Memory B cell (primary cell): Measurements from ENCODE around the gene ST8SIA6.
"Not testable (repeated sequence)": the region's sequence is repeated elsewhere in the genome, so short reads cannot be mapped to it uniquely, and the experiment has no call there.

Experiments
- ATAC-seq: fragments of 150-1000 bp; cut with Tn5 transposase; 2 replicates; pipeline ENCODE4 v1.10.0; 2021; ENCODE audit warnings: low read depth, mild to moderate bottlenecking, moderate library complexity
- DNase-seq, 2 donors: peaks; one replicate each; pipeline ENCODE4 v3.0.0; 2022; ENCODE audit warnings: low spot score in 2 of 2
- H3K27ac Mint-ChIP-seq: one replicate; pipeline ENCODE4 v1.8.0; 2022; ENCODE audit warnings: mild to moderate bottlenecking, moderate library complexity, mixed read lengths
- H3K27me3 Mint-ChIP-seq: one replicate; pipeline ENCODE4 v1.8.0; 2022; ENCODE audit warnings: mixed read lengths
- H3K36me3 Mint-ChIP-seq: one replicate; pipeline ENCODE4 v1.8.0; 2022; ENCODE audit warnings: mild to moderate bottlenecking, mixed read lengths
- H3K4me1 Mint-ChIP-seq: one replicate; pipeline ENCODE4 v1.8.0; 2022; ENCODE audit warnings: mixed read lengths
- H3K4me3 Mint-ChIP-seq: one replicate; pipeline ENCODE4 v1.8.0; 2022; ENCODE audit warnings: mild to moderate bottlenecking, moderate library complexity, mixed read lengths
- H3K9me3 Mint-ChIP-seq: one replicate; pipeline ENCODE4 v1.8.0; 2022; ENCODE audit warnings: mixed read lengths

Gene ST8SIA6

GRCh38 chr10:17406036-17406834 is 48.2 kb downstream of the ST8SIA6 start:
- H3K27ac Mint-ChIP-seq = no peak overlapping the region
- DNase-seq (no peak), ATAC-seq (no peak)
- no peaks in the 10 kb centered on the region for H3K36me3 Mint-ChIP-seq
- no peak overlapping the region for H3K4me3 Mint-ChIP-seq
- no peaks in the 10 kb centered on the region for H3K9me3 Mint-ChIP-seq
- H3K27me3 Mint-ChIP-seq = peaks cover 2% of the 10 kb centered on the region
- no peaks in the 10 kb centered on the region for H3K4me1 Mint-ChIP-seq

- ATAC-seq (no peak), DNase-seq (no peak)
- no peak overlapping the region for H3K4me3 Mint-ChIP-seq
- H3K36me3 Mint-ChIP-seq = no peaks in the 10 kb centered on the region
- peaks cover 4% of the 10 kb centered on the region for H3K27me3 Mint-ChIP-seq
- H3K4me1 Mint-ChIP-seq = no peaks in the 10 kb centered on the region
- H3K9me3 Mint-ChIP-seq = no peaks in the 10 kb centered on the region
- no peak overlapping the region for H3K27ac Mint-ChIP-seq
Observed at GRCh38 chr10:17403161-17403560, 51.2 kb downstream of the ST8SIA6 start.

- H3K4me1 Mint-ChIP-seq, DNase-seq, H3K27me3 Mint-ChIP-seq, H3K9me3 Mint-ChIP-seq, ATAC-seq, H3K27ac Mint-ChIP-seq, H3K4me3 Mint-ChIP-seq, H3K36me3 Mint-ChIP-seq: not testable (repeated sequence)
Observed at GRCh38 chr10:17402040-17402439, 52.4 kb downstream of the ST8SIA6 start.

GRCh38 chr10:17396004-17396403 is 58.4 kb downstream of the ST8SIA6 start:
- Mint-ChIP-seq H3K36me3 (no peaks in the 10 kb centered on the region), H3K9me3 (no peaks in the 10 kb centered on the region)

GRCh38 chr10:17394854-17395253 is 59.5 kb downstream of the ST8SIA6 start:
- Mint-ChIP-seq H3K27me3 (peaks cover 13% of the 10 kb centered on the region), H3K4me1 (no peaks in the 10 kb centered on the region), H3K9me3 (no peaks in the 10 kb centered on the region), H3K36me3 (no peaks in the 10 kb centered on the region), H3K4me3 (no peak overlapping the region), H3K27ac (no peak overlapping the region)
- no peak for ATAC-seq
- no peak for DNase-seq

More at GRCh38 chr10:17396004-17396403, 58.4 kb downstream of the ST8SIA6 start:
- H3K4me3 Mint-ChIP-seq = no peak overlapping the region
- no peaks in the 10 kb centered on the region for H3K4me1 Mint-ChIP-seq
- no peak overlapping the region for H3K27ac Mint-ChIP-seq
- DNase-seq (no peak), ATAC-seq (no peak)
- peaks cover 13% of the 10 kb centered on the region for H3K27me3 Mint-ChIP-seq

GRCh38 chr10:17387861-17388503 is 66.4 kb downstream of the ST8SIA6 start:
- H3K9me3 Mint-ChIP-seq = peaks cover 2% of the 10 kb centered on the region
- H3K27me3 Mint-ChIP-seq = peaks cover 3% of the 10 kb centered on the region
- no peaks in the 10 kb centered on the region for H3K36me3 Mint-ChIP-seq
- H3K4me3 Mint-ChIP-seq = no peak overlapping the region
- H3K27ac Mint-ChIP-seq = no peak overlapping the region
- no peak for ATAC-seq
- DNase-seq = no peak
- no peaks in the 10 kb centered on the region for H3K4me1 Mint-ChIP-seq

GRCh38 chr10:17386616-17387075 is 67.7 kb downstream of the ST8SIA6 start:
- ATAC-seq = no peak
- no peak overlapping the region for H3K4me3 Mint-ChIP-seq
- no peaks in the 10 kb centered on the region for H3K4me1 Mint-ChIP-seq
- no peak for DNase-seq
- no peaks in the 10 kb centered on the region for H3K36me3 Mint-ChIP-seq
- no peak overlapping the region for H3K27ac Mint-ChIP-seq
- H3K27me3 Mint-ChIP-seq = no peaks in the 10 kb centered on the region
- H3K9me3 Mint-ChIP-seq = peaks cover 2% of the 10 kb centered on the region

GRCh38 chr10:17386021-17386420 is 68.4 kb downstream of the ST8SIA6 start:
- Mint-ChIP-seq H3K27me3 (no peaks in the 10 kb centered on the region), H3K9me3 (peaks cover 2% of the 10 kb centered on the region)

GRCh38 chr10:17385066-17385465 is 69.3 kb downstream of the ST8SIA6 start:
- H3K27me3 Mint-ChIP-seq = peaks cover 3% of the 10 kb centered on the region
- peaks cover 2% of the 10 kb centered on the region for H3K9me3 Mint-ChIP-seq
- no peak overlapping the region for H3K27ac Mint-ChIP-seq
- no peak for ATAC-seq
- H3K4me3 Mint-ChIP-seq = no peak overlapping the region
- DNase-seq = no peak
- peaks cover 2% of the 10 kb centered on the region for H3K4me1 Mint-ChIP-seq
- H3K36me3 Mint-ChIP-seq = no peaks in the 10 kb centered on the region

More at GRCh38 chr10:17386021-17386420, 68.4 kb downstream of the ST8SIA6 start:
- no peak for ATAC-seq
- no peak for DNase-seq
- Mint-ChIP-seq H3K4me1 (no peaks in the 10 kb centered on the region), H3K36me3 (no peaks in the 10 kb centered on the region), H3K27ac (no peak overlapping the region), H3K4me3 (no peak overlapping the region)

- Mint-ChIP-seq H3K9me3 (peaks cover 2% of the 10 kb centered on the region), H3K27ac (no peak overlapping the region), H3K36me3 (no peaks in the 10 kb centered on the region), H3K4me1 (peaks cover 2% of the 10 kb centered on the region), H3K4me3 (no peak overlapping the region), H3K27me3 (peaks cover 5% of the 10 kb centered on the region)
- ATAC-seq (no peak), DNase-seq (no peak)
Observed at GRCh38 chr10:17383801-17384555, 70.4 kb downstream of the ST8SIA6 start.

GRCh38 chr10:17381502-17382142 is 72.8 kb downstream of the ST8SIA6 start:
- Mint-ChIP-seq H3K4me1 (peaks cover 2% of the 10 kb centered on the region), H3K36me3 (no peaks in the 10 kb centered on the region)

GRCh38 chr10:17380888-17381287 is 73.5 kb downstream of the ST8SIA6 start:
- ATAC-seq (no peak), DNase-seq (no peak)
- H3K36me3 Mint-ChIP-seq = no peaks in the 10 kb centered on the region
- no peak overlapping the region for H3K27ac Mint-ChIP-seq
- peaks cover 8% of the 10 kb centered on the region for H3K27me3 Mint-ChIP-seq
- H3K4me1 Mint-ChIP-seq = peaks cover 2% of the 10 kb centered on the region
- peaks cover 2% of the 10 kb centered on the region for H3K9me3 Mint-ChIP-seq
- no peak overlapping the region for H3K4me3 Mint-ChIP-seq

More at GRCh38 chr10:17381502-17382142, 72.8 kb downstream of the ST8SIA6 start:
- Mint-ChIP-seq H3K27ac (no peak overlapping the region), H3K27me3 (peaks cover 8% of the 10 kb centered on the region), H3K4me3 (no peak overlapping the region), H3K9me3 (peaks cover 2% of the 10 kb centered on the region)
- no peak for DNase-seq
- no peak for ATAC-seq

- Mint-ChIP-seq H3K27me3 (peaks cover 8% of the 10 kb centered on the region), H3K27ac (no peak overlapping the region), H3K9me3 (no peaks in the 10 kb centered on the region), H3K36me3 (no peaks in the 10 kb centered on the region), H3K4me1 (peaks cover 2% of the 10 kb centered on the region), H3K4me3 (no peak overlapping the region)
- no peak for DNase-seq
- ATAC-seq = no peak
Observed at GRCh38 chr10:17380016-17380415, 74.4 kb downstream of the ST8SIA6 start.
